WTC11 (cell line): ENCODE measurements around the gene COMMD10. TPM values are rescaled to one million over a fixed set of nuclear protein-coding genes. Genes with fewer than 3 reads are reported as not detected.
"Not testable (repeated sequence)": the region's sequence is repeated elsewhere in the genome, so short reads cannot be mapped to it uniquely, and the experiment has no call there.

ENCODE experiments used
- ATAC-seq: fragments of 200-7000 bp; cut with Tn5 transposase; 2 replicates; pipeline ENCODE4 v1.10.0; 2021; ENCODE audit warnings: mild to moderate bottlenecking, moderate library complexity
- CTCF ChIA-PET: fragments of 300-600 bp; sonication (Branson Sonifier 250); formaldehyde crosslinking; loops from one replicate; lab custom pipeline; 2021; ENCODE audit warnings: antibody characterized with exemption; lab: Charles Lee
- POLR2A ChIA-PET: fragments of 350-600 bp; sonication (Branson Sonifier 250); formaldehyde crosslinking; loops from one replicate; lab custom pipeline; 2021; ENCODE audit warnings: antibody characterized with exemption; lab: Charles Lee
- DNase-seq: peaks from one replicate; pipeline ENCODE4 v3.0.0; 2021; ENCODE audit warnings: low spot score
- H3K27ac Mint-ChIP-seq: 2 replicates; pipeline ENCODE4 v1.8.0; 2021; ENCODE audit warnings: mixed read lengths
- H3K27me3 Mint-ChIP-seq: 2 replicates; pipeline ENCODE4 v1.8.0; 2021; ENCODE audit warnings: low read depth, mild to moderate bottlenecking, moderate library complexity, mixed read lengths
- H3K36me3 Mint-ChIP-seq: 2 replicates; pipeline ENCODE4 v1.8.0; 2021; ENCODE audit warnings: mixed read lengths
- H3K4me1 Mint-ChIP-seq: 2 replicates; pipeline ENCODE4 v1.8.0; 2022; ENCODE audit warnings: mixed read lengths
- H3K4me3 Mint-ChIP-seq: 2 replicates; pipeline ENCODE4 v1.8.0; 2021; ENCODE audit warnings: mild to moderate bottlenecking, moderate library complexity, mixed read lengths
- H3K9me3 Mint-ChIP-seq: 2 replicates; pipeline ENCODE4 v1.8.0; 2021; ENCODE audit warnings: mixed read lengths
- ATF1 ChIP-seq: sonication (generic); formaldehyde crosslinking; IDR thresholded peaks from 2 replicates; pipeline ENCODE4 v1.8.1; 2023; ENCODE audit warnings: mild to moderate bottlenecking, moderate library complexity, missing genetic modification reagents
- ATF6 ChIP-seq: sonication (generic); formaldehyde crosslinking; IDR thresholded peaks from 2 replicates; pipeline ENCODE4 v1.8.1; 2023; ENCODE audit warnings: mild to moderate bottlenecking, missing genetic modification reagents
- CREB1 ChIP-seq: sonication (generic); formaldehyde crosslinking; IDR thresholded peaks from 2 replicates; pipeline ENCODE4 v1.8.0; 2023; ENCODE audit warnings: mild to moderate bottlenecking, missing genetic modification reagents
- ETV6 ChIP-seq: sonication (generic); formaldehyde crosslinking; IDR thresholded peaks from 2 replicates; pipeline ENCODE4 v1.8.1; 2022; ENCODE audit warnings: mild to moderate bottlenecking, missing genetic modification reagents
- FOXJ3 ChIP-seq: sonication (generic); formaldehyde crosslinking; IDR thresholded peaks from 2 replicates; pipeline ENCODE4 v1.9.0; 2021; ENCODE audit warnings: missing genetic modification reagents, mild to moderate bottlenecking, borderline replicate concordance
- GTF2I ChIP-seq: fragments of 250-450 bp; sonication (Bioruptor Pico); conservative IDR thresholded peaks from 2 replicates; pipeline ENCODE4 v1.4.0; 2021; ENCODE audit warnings: mild to moderate bottlenecking
- IRF1 ChIP-seq: sonication (generic); formaldehyde crosslinking; IDR thresholded peaks from 2 replicates; pipeline ENCODE4 v1.8.0; 2023; ENCODE audit warnings: missing genetic modification reagents
- MXD4 ChIP-seq: fragments of 250-450 bp; sonication (Bioruptor Pico); IDR thresholded peaks from 2 replicates; pipeline ENCODE4 v1.8.0; 2021; ENCODE audit warnings: mild to moderate bottlenecking, moderate library complexity, borderline replicate concordance
- NFE2L1 ChIP-seq: sonication (generic); formaldehyde crosslinking; IDR thresholded peaks from 2 replicates; pipeline ENCODE4 v1.8.1; 2023; ENCODE audit warnings: missing genetic modification reagents
- OVOL2 ChIP-seq: fragments of 250-450 bp; sonication (Bioruptor Pico); IDR thresholded peaks from 2 replicates; pipeline ENCODE4 v1.9.0; 2021; ENCODE audit warnings: mild to moderate bottlenecking, borderline replicate concordance
- RORB ChIP-seq: fragments of 250-450 bp; sonication (Bioruptor Pico); IDR thresholded peaks from 2 replicates; pipeline ENCODE4 v1.9.0; 2021; ENCODE audit warnings: mild to moderate bottlenecking
- TEAD1 ChIP-seq: sonication (generic); formaldehyde crosslinking; IDR thresholded peaks from 2 replicates; pipeline ENCODE4 v1.8.0; 2022; ENCODE audit warnings: mild to moderate bottlenecking, missing genetic modification reagents
- TP53 ChIP-seq: sonication (generic); formaldehyde crosslinking; IDR thresholded peaks from 2 replicates; pipeline ENCODE4 v1.8.1; 2023; ENCODE audit warnings: mild to moderate bottlenecking, missing genetic modification reagents
- ZNF317 ChIP-seq: sonication (generic); formaldehyde crosslinking; IDR thresholded peaks from 2 replicates; pipeline ENCODE4 v1.8.1; 2023; ENCODE audit warnings: low read depth, mild to moderate bottlenecking, moderate library complexity, missing genetic modification reagents, borderline replicate concordance
- total RNA-seq: library from RNA; stranded (reverse); gene quantifications from 3 replicates; pipeline ENCODE4 v1.2.3, GENCODE V29; 2021
- TF ChIP-seq, protein P1 (sequence below): fragments of 250-450 bp; sonication (Bioruptor Pico); IDR thresholded peaks from 2 replicates; pipeline ENCODE4 v1.9.0; 2021; ENCODE audit warnings: moderate library complexity, mild to moderate bottlenecking, inconsistent platforms, borderline replicate concordance
- TF ChIP-seq, protein P2 (sequence below): sonication (generic); formaldehyde crosslinking; IDR thresholded peaks from 2 replicates; pipeline ENCODE4 v1.8.0; 2022; ENCODE audit warnings: mild to moderate bottlenecking, missing genetic modification reagents
- TF ChIP-seq, protein P3 (sequence below): sonication (generic); formaldehyde crosslinking; IDR thresholded peaks from 2 replicates; pipeline ENCODE4 v1.8.0; 2022; ENCODE audit warnings: mild to moderate bottlenecking, missing genetic modification reagents
- TF ChIP-seq, protein P4 (sequence below): sonication (generic); formaldehyde crosslinking; conservative IDR thresholded peaks from 2 replicates; pipeline ENCODE4 v1.8.1; 2022; ENCODE audit warnings: mild to moderate bottlenecking, missing genetic modification reagents

The COMMD10 gene
- total RNA-seq, 1 experiment from 2014 or later: 34.5 TPM

GRCh38 chr5:116091416-116091815 lies 6.6 kb downstream of the COMMD10 start:
- ATAC-seq: no peak
- H3K4me3 Mint-ChIP-seq: no peak overlapping the region
- H3K27me3 Mint-ChIP-seq: no peaks in the 10 kb centered on the region
- DNase-seq: no peak
- no peaks in the 10 kb centered on the region for H3K9me3 Mint-ChIP-seq
- H3K27ac Mint-ChIP-seq: no peak overlapping the region
- ChIA-PET CTCF (no interaction called here), POLR2A (no interaction called here)
- H3K4me1 Mint-ChIP-seq: no peaks in the 10 kb centered on the region
- TF ChIP-seq CREB1 (CRISPR knock-in tag) (no peak), RORB (CRISPR knock-in tag) (no peak), OVOL2 (CRISPR knock-in tag) (no peak), GTF2I (no peak), IRF1 (CRISPR knock-in tag) (no peak), TP53 (CRISPR knock-in tag) (no peak), ZNF317 (CRISPR knock-in tag) (no peak)
- TF ChIP-seq, protein P1, sequence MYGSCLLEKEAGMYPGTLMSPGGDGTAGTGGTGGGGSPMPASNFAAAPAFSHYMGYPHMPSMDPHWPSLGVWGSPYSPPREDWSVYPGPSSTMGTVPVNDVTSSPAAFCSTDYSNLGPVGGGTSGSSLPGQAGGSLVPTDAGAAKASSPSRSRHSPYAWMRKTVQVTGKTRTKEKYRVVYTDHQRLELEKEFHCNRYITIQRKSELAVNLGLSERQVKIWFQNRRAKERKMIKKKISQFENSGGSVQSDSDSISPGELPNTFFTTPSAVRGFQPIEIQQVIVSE: no peak
- TF ChIP-seq, protein P2, sequence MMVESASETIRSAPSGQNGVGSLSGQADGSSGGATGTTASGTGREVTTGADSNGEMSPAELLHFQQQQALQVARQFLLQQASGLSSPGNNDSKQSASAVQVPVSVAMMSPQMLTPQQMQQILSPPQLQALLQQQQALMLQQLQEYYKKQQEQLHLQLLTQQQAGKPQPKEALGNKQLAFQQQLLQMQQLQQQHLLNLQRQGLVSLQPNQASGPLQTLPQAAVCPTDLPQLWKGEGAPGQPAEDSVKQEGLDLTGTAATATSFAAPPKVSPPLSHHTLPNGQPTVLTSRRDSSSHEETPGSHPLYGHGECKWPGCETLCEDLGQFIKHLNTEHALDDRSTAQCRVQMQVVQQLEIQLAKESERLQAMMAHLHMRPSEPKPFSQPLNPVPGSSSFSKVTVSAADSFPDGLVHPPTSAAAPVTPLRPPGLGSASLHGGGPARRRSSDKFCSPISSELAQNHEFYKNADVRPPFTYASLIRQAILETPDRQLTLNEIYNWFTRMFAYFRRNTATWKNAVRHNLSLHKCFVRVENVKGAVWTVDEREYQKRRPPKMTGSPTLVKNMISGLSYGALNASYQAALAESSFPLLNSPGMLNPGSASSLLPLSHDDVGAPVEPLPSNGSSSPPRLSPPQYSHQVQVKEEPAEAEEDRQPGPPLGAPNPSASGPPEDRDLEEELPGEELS (CRISPR knock-in tag): no peak
- TF ChIP-seq, all 79 proteins: peak for 0
- H3K36me3 Mint-ChIP-seq: peaks cover 35% of the 10 kb centered on the region

DNA sequence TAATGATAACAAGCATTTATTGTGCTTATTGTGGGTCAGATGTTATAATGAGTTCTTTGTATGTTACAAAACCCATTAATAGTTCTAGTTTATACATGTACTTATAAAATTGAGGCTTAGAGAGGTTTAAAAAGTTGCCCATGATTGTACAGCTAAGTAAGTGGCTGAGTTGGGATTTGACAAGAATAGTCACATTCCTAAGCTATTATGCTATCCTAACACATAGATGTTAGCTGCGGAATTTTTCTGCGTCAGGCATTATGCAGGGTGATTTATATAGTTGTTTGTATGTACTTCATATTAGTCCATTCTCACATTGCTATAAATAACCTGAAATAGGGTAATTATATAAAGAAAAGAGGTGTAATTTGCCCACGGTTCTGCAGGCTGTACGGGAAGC lies 12.5 kb downstream of the COMMD10 start:
- ChIA-PET POLR2A (no interaction called here), CTCF (no interaction called here)
- H3K4me1 Mint-ChIP-seq: no peaks in the 10 kb centered on the region
- no peaks in the 10 kb centered on the region for H3K9me3 Mint-ChIP-seq
- no peak overlapping the region for H3K27ac Mint-ChIP-seq
- H3K4me3 Mint-ChIP-seq: no peak overlapping the region
- ATAC-seq (no peak), DNase-seq (no peak)
- peaks cover 41% of the 10 kb centered on the region for H3K36me3 Mint-ChIP-seq
- TF ChIP-seq MXD4 (CRISPR knock-in tag) (no peak), FOXJ3 (CRISPR knock-in tag) (no peak), RORB (CRISPR knock-in tag) (no peak), ZNF317 (CRISPR knock-in tag) (no peak), TEAD1 (CRISPR knock-in tag) (no peak), ETV6 (CRISPR knock-in tag) (no peak), NFE2L1 (CRISPR knock-in tag) (no peak), ATF1 (no peak), CREB1 (CRISPR knock-in tag) (no peak)
- TF ChIP-seq, protein P3, sequence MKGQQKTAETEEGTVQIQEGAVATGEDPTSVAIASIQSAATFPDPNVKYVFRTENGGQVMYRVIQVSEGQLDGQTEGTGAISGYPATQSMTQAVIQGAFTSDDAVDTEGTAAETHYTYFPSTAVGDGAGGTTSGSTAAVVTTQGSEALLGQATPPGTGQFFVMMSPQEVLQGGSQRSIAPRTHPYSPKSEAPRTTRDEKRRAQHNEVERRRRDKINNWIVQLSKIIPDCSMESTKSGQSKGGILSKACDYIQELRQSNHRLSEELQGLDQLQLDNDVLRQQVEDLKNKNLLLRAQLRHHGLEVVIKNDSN: no peak
- TF ChIP-seq, protein P4, sequence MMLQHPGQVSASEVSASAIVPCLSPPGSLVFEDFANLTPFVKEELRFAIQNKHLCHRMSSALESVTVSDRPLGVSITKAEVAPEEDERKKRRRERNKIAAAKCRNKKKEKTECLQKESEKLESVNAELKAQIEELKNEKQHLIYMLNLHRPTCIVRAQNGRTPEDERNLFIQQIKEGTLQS: no peak
- no peaks in the 10 kb centered on the region for H3K27me3 Mint-ChIP-seq

DNA sequence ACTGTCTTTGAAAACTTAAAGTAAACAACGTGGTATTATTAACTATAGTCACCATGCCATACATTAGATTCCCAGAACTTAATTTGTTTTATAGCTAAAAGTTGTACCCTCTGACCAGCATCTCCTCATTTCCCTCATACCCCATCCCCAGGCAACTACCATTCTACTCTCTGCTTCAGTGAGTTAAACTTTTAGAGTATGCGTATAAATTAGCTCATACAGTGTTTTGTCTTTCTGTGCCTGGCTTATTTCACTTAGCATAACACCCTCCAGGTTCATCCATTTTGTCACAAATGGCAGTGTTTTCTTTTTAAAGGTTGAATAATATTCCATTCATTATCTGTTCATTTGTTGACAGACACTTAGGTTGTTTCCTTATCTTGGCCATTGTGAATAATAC lies 14.2 kb downstream of the COMMD10 start:
- ChIA-PET POLR2A (no interaction called here), CTCF (no interaction called here)
- ATAC-seq (no peak), DNase-seq (no peak)
- no peak overlapping the region for H3K27ac Mint-ChIP-seq
- H3K36me3 Mint-ChIP-seq: peaks cover 35% of the 10 kb centered on the region
- no peak for TF ChIP-seq ATF6
- H3K4me1 Mint-ChIP-seq: no peaks in the 10 kb centered on the region
- no peak overlapping the region for H3K4me3 Mint-ChIP-seq
- no peaks in the 10 kb centered on the region for H3K27me3 Mint-ChIP-seq
- H3K9me3 Mint-ChIP-seq: no peaks in the 10 kb centered on the region

- H3K4me1 Mint-ChIP-seq, ATAC-seq, H3K9me3 Mint-ChIP-seq, POLR2A ChIA-PET, H3K27ac Mint-ChIP-seq, CTCF ChIA-PET, H3K27me3 Mint-ChIP-seq, DNase-seq, H3K4me3 Mint-ChIP-seq: not testable (repeated sequence)
- peaks cover 26% of the 10 kb centered on the region for H3K36me3 Mint-ChIP-seq
Measured at GRCh38 chr5:116104941-116105340, 20.1 kb downstream of the COMMD10 start.
